Nephron progenitor cell (in vitro differentiated cells): Measurements from ENCODE around the gene CDH4.

Experiments used
- DNase-seq: peaks from one replicate; pipeline ENCODE4 v3.0.0; 2021
- H3K27ac Mint-ChIP-seq: 2 replicates; pipeline ENCODE4 v1.8.0; 2021; ENCODE audit warnings: mild to moderate bottlenecking, moderate library complexity, mixed read lengths
- H3K27me3 Mint-ChIP-seq: 2 replicates; pipeline ENCODE4 v1.8.0; 2021; ENCODE audit warnings: mild to moderate bottlenecking, low read depth, mixed read lengths; ENCODE audit not compliant: poor library complexity
- H3K36me3 Mint-ChIP-seq: 2 replicates; pipeline ENCODE4 v1.8.0; 2021; ENCODE audit warnings: low read depth, mixed read lengths
- H3K4me1 Mint-ChIP-seq: 2 replicates; pipeline ENCODE4 v1.8.0; 2021; ENCODE audit warnings: mixed read lengths
- H3K4me3 Mint-ChIP-seq: 2 replicates; pipeline ENCODE4 v1.8.0; 2021; ENCODE audit warnings: mild to moderate bottlenecking, moderate library complexity, mixed read lengths
- H3K9me3 Mint-ChIP-seq: 2 replicates; pipeline ENCODE4 v1.8.0; 2021; ENCODE audit warnings: mild to moderate bottlenecking, moderate library complexity, mixed read lengths
- TF ChIP-seq, protein P1 (sequence below): fragments of 200-600 bp; sonication (generic); IDR thresholded peaks from 2 replicates; pipeline ENCODE4 v1.5.0; 2021; ENCODE audit warnings: antibody characterized with exemption

Gene CDH4

DNA sequence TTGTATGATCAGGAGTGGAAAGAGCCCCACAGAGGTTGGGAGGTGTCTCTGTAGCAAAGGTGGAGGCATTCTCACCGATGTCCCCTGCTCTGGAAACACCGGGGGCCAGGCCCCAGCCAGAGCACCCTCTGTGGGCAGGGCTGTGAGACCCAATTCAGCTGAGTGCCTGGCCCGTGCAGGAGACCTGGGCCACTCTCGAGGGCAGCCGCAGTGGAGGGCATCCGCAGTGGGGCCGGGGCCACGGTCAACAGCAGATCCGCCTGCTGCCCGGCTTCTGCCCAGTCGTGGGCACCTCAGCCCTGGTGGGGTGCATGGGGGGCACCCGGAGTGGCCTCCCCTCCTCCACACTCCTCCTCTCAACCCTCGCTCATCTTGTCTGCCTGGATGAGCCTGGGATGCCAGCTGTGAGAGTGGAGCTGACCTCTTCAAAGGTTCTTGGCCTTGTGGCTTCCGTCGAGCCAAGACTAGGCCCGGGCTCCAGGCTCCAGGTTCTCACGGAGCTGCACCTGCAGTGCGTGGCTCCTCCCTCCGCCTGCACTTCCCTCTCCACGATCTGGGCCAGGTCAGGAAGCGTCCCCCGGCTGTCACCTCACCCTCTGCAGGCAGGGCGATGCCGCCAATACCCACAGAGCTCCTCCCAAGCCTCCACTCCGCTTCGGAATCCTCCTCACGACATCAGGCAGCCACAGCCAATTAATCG is 678.9 kb downstream of the CDH4 start:
- DNase-seq, result no peak
- H3K4me3 Mint-ChIP-seq, result no peak overlapping the region
- H3K27ac Mint-ChIP-seq, result no peak overlapping the region
- no peaks in the 10 kb centered on the region for H3K36me3 Mint-ChIP-seq
- TF ChIP-seq, protein P1, sequence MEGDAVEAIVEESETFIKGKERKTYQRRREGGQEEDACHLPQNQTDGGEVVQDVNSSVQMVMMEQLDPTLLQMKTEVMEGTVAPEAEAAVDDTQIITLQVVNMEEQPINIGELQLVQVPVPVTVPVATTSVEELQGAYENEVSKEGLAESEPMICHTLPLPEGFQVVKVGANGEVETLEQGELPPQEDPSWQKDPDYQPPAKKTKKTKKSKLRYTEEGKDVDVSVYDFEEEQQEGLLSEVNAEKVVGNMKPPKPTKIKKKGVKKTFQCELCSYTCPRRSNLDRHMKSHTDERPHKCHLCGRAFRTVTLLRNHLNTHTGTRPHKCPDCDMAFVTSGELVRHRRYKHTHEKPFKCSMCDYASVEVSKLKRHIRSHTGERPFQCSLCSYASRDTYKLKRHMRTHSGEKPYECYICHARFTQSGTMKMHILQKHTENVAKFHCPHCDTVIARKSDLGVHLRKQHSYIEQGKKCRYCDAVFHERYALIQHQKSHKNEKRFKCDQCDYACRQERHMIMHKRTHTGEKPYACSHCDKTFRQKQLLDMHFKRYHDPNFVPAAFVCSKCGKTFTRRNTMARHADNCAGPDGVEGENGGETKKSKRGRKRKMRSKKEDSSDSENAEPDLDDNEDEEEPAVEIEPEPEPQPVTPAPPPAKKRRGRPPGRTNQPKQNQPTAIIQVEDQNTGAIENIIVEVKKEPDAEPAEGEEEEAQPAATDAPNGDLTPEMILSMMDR, result no peak
- peaks cover 5% of the 10 kb centered on the region for H3K27me3 Mint-ChIP-seq
- H3K9me3 Mint-ChIP-seq, result no peaks in the 10 kb centered on the region
- peaks cover 17% of the 10 kb centered on the region for H3K4me1 Mint-ChIP-seq

DNA sequence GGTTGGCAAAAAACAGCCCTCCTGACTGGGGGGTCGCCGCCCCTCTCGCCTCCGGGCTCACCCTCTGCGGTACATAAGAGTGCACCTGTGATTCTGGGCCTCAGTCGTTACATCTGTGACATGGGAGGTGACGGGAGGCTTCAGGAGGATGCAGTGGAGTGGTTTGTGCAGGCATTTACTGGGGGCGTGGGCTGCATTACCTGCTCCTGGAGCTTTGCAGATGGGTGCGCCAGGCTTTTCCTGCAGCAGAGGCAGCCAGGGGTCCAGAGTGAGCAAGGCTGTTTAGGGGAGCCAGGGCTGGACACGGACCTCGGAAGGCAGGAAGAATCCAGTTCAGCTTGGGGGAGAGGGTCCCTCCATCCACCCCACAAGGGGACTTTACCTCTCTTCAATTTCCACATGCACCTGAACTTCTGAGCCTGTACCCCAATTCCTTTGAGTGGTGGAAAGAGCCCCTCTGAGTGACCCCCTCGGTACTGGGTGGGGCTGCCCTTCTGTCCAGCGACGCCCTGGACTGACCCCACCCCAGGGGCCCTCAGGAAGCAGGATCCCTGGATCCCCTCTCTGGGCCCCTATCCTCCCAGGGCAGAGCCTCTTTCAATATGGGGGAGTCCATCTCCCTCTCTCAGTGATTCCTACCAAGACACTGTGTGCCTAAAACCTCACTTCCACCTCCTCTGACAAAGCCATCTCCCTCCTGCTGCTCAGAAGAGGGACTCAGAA is 679.6 kb downstream of the CDH4 start:
- peaks cover 22% of the 10 kb centered on the region for H3K4me1 Mint-ChIP-seq
- TF ChIP-seq, protein P1, result no peak
- no peaks in the 10 kb centered on the region for H3K36me3 Mint-ChIP-seq
- no peak overlapping the region for H3K27ac Mint-ChIP-seq
- no peak overlapping the region for H3K4me3 Mint-ChIP-seq
- no peaks in the 10 kb centered on the region for H3K9me3 Mint-ChIP-seq
- peaks cover 1% of the 10 kb centered on the region for H3K27me3 Mint-ChIP-seq
- no peak for DNase-seq

DNA sequence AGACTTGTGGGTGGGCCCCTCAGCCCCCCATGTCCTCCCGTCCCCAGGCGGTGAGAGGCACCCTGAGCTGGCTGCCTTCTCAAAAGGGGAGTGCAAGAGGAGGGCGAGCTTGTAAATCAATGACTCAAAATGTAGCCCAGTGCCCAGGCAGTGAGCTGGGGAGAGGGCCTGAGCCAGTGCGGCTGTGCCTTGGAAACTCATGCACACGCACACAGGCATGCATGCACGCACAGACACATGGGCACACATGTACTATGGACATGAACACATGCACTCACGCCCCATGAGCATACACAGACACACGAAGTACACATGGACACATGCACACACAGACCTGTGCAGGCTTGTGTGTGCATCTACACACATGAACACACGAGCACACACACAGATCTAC is 680.1 kb downstream of the CDH4 start:
- H3K4me1 Mint-ChIP-seq, result peaks cover 27% of the 10 kb centered on the region
- no peak overlapping the region for H3K4me3 Mint-ChIP-seq
- H3K9me3 Mint-ChIP-seq, result no peaks in the 10 kb centered on the region
- no peaks in the 10 kb centered on the region for H3K27me3 Mint-ChIP-seq
- no peak overlapping the region for H3K27ac Mint-ChIP-seq
- H3K36me3 Mint-ChIP-seq, result no peaks in the 10 kb centered on the region
- DNase-seq, result no peak
- TF ChIP-seq, protein P1, result no peak

DNA sequence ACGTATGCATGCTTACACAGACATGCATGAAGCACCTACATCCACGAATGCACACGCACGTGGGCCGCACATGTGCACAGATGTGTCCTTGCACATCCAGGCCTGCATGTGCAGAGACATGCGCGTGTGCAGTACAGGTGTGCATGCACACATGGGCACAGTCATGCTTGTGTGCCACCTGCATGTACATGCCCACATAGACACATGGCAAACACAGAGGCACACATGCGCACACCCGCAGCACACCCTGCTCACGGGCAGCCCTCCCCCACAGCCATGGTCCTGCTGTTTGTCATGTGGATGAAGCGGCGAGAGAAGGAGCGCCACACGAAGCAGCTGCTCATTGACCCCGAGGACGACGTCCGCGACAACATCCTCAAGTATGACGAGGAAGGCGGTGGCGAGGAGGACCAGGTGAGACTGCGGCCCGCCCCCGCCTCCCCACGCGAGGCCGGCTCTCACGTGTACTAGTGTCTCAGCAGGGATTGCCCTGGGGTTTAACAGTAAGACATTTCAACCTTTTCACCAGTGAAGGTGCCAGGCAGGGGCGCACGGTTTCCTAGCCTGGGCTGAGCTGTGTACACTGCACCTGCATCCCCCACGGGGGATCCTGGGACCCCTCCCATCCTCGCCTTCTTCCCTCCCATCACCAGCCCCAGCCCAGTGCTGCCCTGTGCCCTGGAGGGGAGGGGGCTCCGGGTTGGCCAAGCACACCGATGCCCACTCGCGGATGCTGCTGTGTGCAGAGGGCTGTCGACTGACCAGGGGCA is 680.8 kb downstream of the CDH4 start:
- TF ChIP-seq, protein P1, result no peak
- no peak for DNase-seq
- no peaks in the 10 kb centered on the region for H3K9me3 Mint-ChIP-seq
- H3K27ac Mint-ChIP-seq, result no peak overlapping the region
- no peaks in the 10 kb centered on the region for H3K36me3 Mint-ChIP-seq
- H3K4me3 Mint-ChIP-seq, result no peak overlapping the region
- H3K27me3 Mint-ChIP-seq, result no peaks in the 10 kb centered on the region
- peaks cover 29% of the 10 kb centered on the region for H3K4me1 Mint-ChIP-seq

DNA sequence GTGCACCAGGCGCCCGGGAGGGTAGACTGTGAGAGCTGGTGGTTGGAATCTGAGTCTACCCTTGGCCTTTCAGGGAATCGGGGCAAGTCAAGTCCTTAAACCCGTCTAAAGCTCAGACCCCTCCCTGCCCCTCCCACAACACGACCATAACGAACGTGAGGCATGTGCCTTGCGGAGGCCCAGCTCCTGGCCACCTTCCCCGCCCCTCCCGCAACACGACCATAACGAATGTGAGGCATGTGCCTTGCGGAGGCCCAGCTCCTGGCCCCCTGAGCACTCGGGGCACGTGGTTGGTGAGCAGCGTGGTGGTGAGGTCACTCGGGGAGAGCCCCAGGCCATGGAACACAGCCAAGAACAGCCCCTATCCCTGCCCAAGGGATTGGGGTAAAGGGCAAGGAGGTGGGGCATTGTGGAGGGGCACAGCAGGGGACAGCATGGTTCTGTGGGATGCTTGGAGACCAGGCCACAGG is 681.5 kb downstream of the CDH4 start:
- Mint-ChIP-seq H3K4me3 (no peak overlapping the region), H3K9me3 (no peaks in the 10 kb centered on the region), H3K36me3 (no peaks in the 10 kb centered on the region), H3K27ac (no peak overlapping the region), H3K27me3 (no peaks in the 10 kb centered on the region), H3K4me1 (peaks cover 29% of the 10 kb centered on the region)
- TF ChIP-seq, protein P1, result no peak
- no peak for DNase-seq
